Peyer's patch (tissue), 4 donors: ENCODE measurements around the gene FBLN7. TPM values are rescaled to one million over a fixed set of nuclear protein-coding genes. Genes with fewer than 3 reads are reported as not detected.

ENCODE experiments used
- DNase-seq, 3 donors: peaks; one replicate each; pipeline ENCODE4 v3.0.0-alpha.2; 2017 to 2019
- H3K27ac ChIP-seq, 4 donors: fragments of 200-600 bp; sonication (generic); one replicate each; pipeline ENCODE4 v1.5.1; 2016 to 2019
- H3K27me3 ChIP-seq, 2 donors: fragments of 200-600 bp; sonication (generic); one replicate each; pipeline ENCODE4 v1.5.1; 2019
- H3K36me3 ChIP-seq, 3 donors: fragments of 200-600 bp; sonication (generic); one replicate each; pipeline ENCODE4 v1.5.1; 2016 to 2019
- H3K4me1 ChIP-seq, 4 donors: fragments of 200-600 bp; sonication (generic); one replicate each; pipeline ENCODE4 v1.5.1; 2016 to 2019
- H3K4me3 ChIP-seq, 4 donors: fragments of 200-600 bp; sonication (generic); 1 replicate in 3 of 4; 2 replicates in 1 of 4; pipeline ENCODE4 v1.5.1; 2016 to 2019; ENCODE audit warnings: mild to moderate bottlenecking in 1 of 4
- H3K9me3 ChIP-seq, 4 donors: fragments of 200-600 bp; sonication (generic); one replicate each; pipeline ENCODE4 v1.5.1; 2016 to 2019; ENCODE audit warnings: mild to moderate bottlenecking in 1 of 4
- POLR2A ChIP-seq, 2 donors: fragments of 450-650 bp; IDR thresholded peaks; one replicate each; pipeline ENCODE4 v1.5.1; 2017; ENCODE audit warnings: antibody characterized with exemption in 2 of 2, mild to moderate bottlenecking in 2 of 2, moderate library complexity in 2 of 2
- total RNA-seq, 4 donors: library from RNA; depleted of rRNA; stranded (reverse); fragments of >200 nt; gene quantifications; one replicate each; pipeline ENCODE4 v1.1.0, GENCODE V29; 2016
- TF ChIP-seq, protein P1 (sequence below), 6 experiments: fragments of 450-650 bp in 4 of 6; fragments of 200-600 bp in 2 of 6; sonication (generic) in 1 of 6; IDR thresholded peaks; one replicate each; pipeline ENCODE4 v1.5.1; 2017 to 2019; ENCODE audit warnings: antibody characterized with exemption in 6 of 6, mild to moderate bottlenecking in 3 of 6, moderate library complexity in 1 of 6

FBLN7 gene
- 1 to 10 TPM in 3 of 4 donors, not detected in 1; 1.5 to 7.4 (median 1.9) TPM for total RNA-seq

DNA sequence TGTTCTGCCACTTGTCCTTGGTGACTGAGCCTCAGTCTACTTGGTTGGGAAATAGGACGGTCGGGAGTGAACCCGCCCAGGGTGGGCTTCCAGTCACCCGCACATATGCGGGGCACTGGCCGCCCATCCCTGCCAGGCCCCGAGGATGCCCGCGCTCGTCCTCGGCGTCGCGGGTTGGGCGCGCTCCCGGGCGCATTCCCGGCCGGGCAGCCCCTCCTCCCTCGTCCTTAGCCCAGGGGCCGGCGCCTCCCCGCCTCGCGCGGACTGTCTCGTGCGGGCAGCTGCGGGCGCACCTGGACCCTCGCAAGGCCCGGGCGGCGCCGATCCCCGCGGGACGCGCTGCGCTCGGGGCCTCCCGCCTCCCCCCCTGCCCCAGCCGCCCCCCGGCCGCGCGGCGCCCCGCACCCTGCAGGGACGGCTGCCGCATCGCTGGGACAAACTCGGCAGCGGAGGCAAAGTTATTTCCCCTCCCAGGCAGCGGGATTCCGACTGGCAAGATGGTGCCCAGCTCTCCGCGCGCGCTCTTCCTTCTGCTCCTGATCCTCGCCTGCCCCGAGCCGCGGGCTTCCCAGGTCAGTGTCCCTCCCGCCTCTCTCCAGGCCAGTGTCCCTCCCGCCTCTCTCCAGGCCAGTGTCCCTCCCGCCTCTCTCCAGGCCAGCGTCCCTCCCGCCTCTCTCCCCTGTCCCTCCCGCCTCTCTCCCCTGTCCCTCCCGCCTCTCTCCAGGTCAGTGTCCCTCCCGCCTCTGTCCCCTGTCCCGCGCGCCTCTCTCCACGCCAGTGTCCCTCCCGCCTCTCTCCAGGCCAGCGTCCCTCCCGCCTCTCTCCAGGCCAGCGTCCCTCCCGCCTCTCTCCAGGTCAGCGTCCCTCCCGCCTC is at the start of gene FBLN7:
Gene FBLN7 (plus strand): TSS at position 227 of the 874 bp plus-strand sequence. CDS start 271 bp downstream, at position 498.
- DNase-seq, result no peak
- Histone ChIP-seq H3K27me3 (no peaks in the 10 kb centered on the region), H3K9me3 (no peaks in the 10 kb centered on the region), H3K4me3 (peak within 1 kb of the TSS; percentile 31 to 71 (median 54)), H3K4me1 (no peaks in the 10 kb centered on the region), H3K36me3 (no peaks in the 10 kb centered on the region), H3K27ac (peak within 1 kb of the TSS in 1 of 4 donors; percentile 25)
- TF ChIP-seq POLR2A (IDR thresholded peaks at IDR 0.05), result no peak
- TF ChIP-seq, protein P1, sequence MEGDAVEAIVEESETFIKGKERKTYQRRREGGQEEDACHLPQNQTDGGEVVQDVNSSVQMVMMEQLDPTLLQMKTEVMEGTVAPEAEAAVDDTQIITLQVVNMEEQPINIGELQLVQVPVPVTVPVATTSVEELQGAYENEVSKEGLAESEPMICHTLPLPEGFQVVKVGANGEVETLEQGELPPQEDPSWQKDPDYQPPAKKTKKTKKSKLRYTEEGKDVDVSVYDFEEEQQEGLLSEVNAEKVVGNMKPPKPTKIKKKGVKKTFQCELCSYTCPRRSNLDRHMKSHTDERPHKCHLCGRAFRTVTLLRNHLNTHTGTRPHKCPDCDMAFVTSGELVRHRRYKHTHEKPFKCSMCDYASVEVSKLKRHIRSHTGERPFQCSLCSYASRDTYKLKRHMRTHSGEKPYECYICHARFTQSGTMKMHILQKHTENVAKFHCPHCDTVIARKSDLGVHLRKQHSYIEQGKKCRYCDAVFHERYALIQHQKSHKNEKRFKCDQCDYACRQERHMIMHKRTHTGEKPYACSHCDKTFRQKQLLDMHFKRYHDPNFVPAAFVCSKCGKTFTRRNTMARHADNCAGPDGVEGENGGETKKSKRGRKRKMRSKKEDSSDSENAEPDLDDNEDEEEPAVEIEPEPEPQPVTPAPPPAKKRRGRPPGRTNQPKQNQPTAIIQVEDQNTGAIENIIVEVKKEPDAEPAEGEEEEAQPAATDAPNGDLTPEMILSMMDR (IDR thresholded peaks at IDR 0.05), result no peak

DNA sequence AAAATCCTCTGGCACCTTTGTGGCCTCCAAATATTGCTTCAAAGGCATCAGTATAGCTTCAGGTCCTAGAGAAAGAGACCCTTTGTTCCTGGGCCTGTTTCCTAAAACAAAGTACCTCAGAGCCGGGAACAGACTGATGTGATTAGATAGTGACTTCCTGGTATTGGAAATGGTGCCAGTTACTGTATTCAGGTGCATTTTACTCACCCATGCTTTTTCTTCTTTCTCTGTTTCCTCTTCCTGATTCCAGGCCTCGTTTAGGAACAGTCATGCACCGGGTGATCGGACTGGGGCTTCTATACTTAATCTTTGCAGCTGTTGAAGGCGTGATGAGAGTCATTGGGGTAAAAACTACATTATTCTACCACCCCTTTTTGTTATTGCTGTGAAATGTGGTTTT is 48.8 kb upstream of the FBLN7 start:
- Histone ChIP-seq H3K36me3 (peaks cover 0 to 82% (median 0%) of the 10 kb centered on the region in 3 donors), H3K4me3 (no peak overlapping the region), H3K27ac (no peak overlapping the region), H3K27me3 (no peaks in the 10 kb centered on the region), H3K9me3 (no peaks in the 10 kb centered on the region), H3K4me1 (peaks cover 0 to 6% (median 0%) of the 10 kb centered on the region in 4 donors)
- DNase-seq, result no peak
- TF ChIP-seq, protein P1 (IDR thresholded peaks at IDR 0.05), result no peak
- no peak for TF ChIP-seq POLR2A (IDR thresholded peaks at IDR 0.05)

DNA sequence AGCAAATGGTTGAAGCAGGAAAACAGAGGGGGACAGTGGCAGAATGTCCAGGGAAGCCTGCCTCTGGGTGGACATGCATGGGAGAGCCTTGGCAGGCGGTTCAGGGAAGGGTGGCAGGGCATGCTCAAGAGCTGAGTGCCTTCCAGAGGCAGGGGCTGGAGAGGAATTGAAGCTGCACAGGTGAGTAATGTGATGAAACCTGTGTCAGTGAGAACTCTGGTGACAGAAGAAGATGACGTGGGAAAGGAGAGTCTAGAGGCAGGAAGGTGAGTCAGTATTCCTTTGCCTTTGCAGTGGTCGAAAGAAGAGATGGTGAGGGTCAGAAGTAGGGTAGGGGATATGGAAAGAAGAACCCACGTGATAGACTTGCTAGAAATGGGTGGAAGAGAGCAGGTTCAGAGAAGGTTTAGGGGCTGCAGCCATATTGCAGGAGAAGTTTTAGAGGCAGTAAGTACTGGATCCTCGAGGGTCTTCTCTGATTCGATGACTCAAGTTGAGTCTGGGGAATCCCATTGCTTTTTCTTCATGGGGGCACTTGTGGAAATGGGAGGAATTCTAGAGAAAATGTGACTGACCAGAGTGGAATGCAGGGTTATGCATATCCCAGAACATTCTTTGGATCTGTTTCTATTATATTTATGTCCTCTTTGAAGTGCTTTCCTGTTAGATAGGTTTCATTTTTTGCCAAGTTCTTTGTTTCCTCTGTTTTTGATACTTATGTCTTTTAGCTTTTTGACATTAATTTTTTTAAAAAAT is 45.7 kb upstream of the FBLN7 start:
- Histone ChIP-seq H3K27ac (no peak overlapping the region), H3K27me3 (no peaks in the 10 kb centered on the region), H3K4me3 (no peak overlapping the region), H3K4me1 (peaks cover 0 to 5% (median 0%) of the 10 kb centered on the region in 4 donors), H3K9me3 (no peaks in the 10 kb centered on the region), H3K36me3 (peaks cover 0 to 73% (median 0%) of the 10 kb centered on the region in 3 donors)
- no peak for TF ChIP-seq POLR2A (IDR thresholded peaks at IDR 0.05)
- TF ChIP-seq, protein P1 (IDR thresholded peaks at IDR 0.05), result no peak
- no peak for DNase-seq

- no peaks in the 10 kb centered on the region for H3K4me1 ChIP-seq
- no peaks in the 10 kb centered on the region for H3K9me3 ChIP-seq
- TF ChIP-seq POLR2A (IDR thresholded peaks at IDR 0.05), result no peak
- TF ChIP-seq, protein P1 (IDR thresholded peaks at IDR 0.05), result no peak
- no peak overlapping the region for H3K4me3 ChIP-seq
- H3K36me3 ChIP-seq, result peaks cover 0 to 73% (median 0%) of the 10 kb centered on the region in 3 donors
- no peaks in the 10 kb centered on the region for H3K27me3 ChIP-seq
- DNase-seq, result no peak
- no peak overlapping the region for H3K27ac ChIP-seq
Observed at GRCh38 chr2:112093216-112093615, 45.0 kb upstream of the FBLN7 start.

- Histone ChIP-seq H3K27ac (no peak overlapping the region), H3K36me3 (peaks cover 0 to 77% (median 0%) of the 10 kb centered on the region in 3 donors)
- no peak for DNase-seq
Observed at GRCh38 chr2:112095681-112096080, 42.5 kb upstream of the FBLN7 start.

More at GRCh38 chr2:112095681-112096080, 42.5 kb upstream of the FBLN7 start:
- Histone ChIP-seq H3K4me1 (no peaks in the 10 kb centered on the region), H3K27me3 (no peaks in the 10 kb centered on the region), H3K4me3 (no peak overlapping the region), H3K9me3 (no peaks in the 10 kb centered on the region)
- TF ChIP-seq, protein P1 (IDR thresholded peaks at IDR 0.05), result no peak
- TF ChIP-seq POLR2A (IDR thresholded peaks at IDR 0.05), result no peak
